HCT116 (cell line): ENCODE measurements around the gene FAM204A. TPM values are rescaled to one million over a fixed set of nuclear protein-coding genes. Genes with fewer than 3 reads are reported as not detected.

Source experiments
- ATAC-seq: fragments of 200-7000 bp; cut with Tn5 transposase; 2 replicates; pipeline ENCODE4 v1.9.1; 2020; ENCODE audit warnings: mild to moderate bottlenecking, moderate library complexity
- BruUV-seq: library from RNA; stranded (reverse); fragments of 400-500 nt; replicated peaks from 2 replicates; lab custom pipeline; 2021; lab: Mats Ljungman, UMichigan
- CTCF ChIA-PET: fragments of 300-600 bp; sonication (Branson Sonifier 250); formaldehyde crosslinking; loops from one replicate; lab custom pipeline; 2021; ENCODE audit warnings: antibody characterized with exemption; lab: Charles Lee
- POLR2A ChIA-PET: fragments of 300-600, 350-600 bp; sonication (Branson Sonifier 250); formaldehyde crosslinking; loops from one replicate; lab custom pipeline; 2021; ENCODE audit warnings: antibody characterized with exemption; lab: Charles Lee
- RAD21 ChIA-PET, 2 experiments: fragments of 300-600 bp; sonication (Branson Sonifier 250); formaldehyde crosslinking; loops; one replicate each; lab custom pipeline; 2023; ENCODE audit warnings: low total read pairs in 2 of 2; ENCODE audit not compliant: uncharacterized antibody in 2 of 2, unreplicated experiment in 2 of 2, low non-redundant PET in 1 of 2; lab: Charles Lee
- DNase-seq: peaks from one replicate; pipeline ENCODE4 v3.0.0-alpha.2; 2010; ENCODE audit warnings: low read depth, low spot score
- H2AFZ ChIP-seq: fragments of 200-600 bp; shearing (Covaris generic), sonication (generic); 2 replicates; pipeline ENCODE4 v1.6.1; 2017; ENCODE audit warnings: low read depth, mixed run types, mixed read lengths, antibody characterized with exemption, low read length; ENCODE audit not compliant: poor library complexity, severe bottlenecking
- H3K27ac ChIP-seq: 2 replicates; pipeline ENCODE4 v1.5.1; 2012; ENCODE audit warnings: low read depth, low read length
- H3K27me3 ChIP-seq: fragments of 200-600 bp; sonication (generic); 2 replicates; pipeline ENCODE4 v1.6.1; 2016; ENCODE audit warnings: mixed run types, low read length, mixed read lengths; ENCODE audit not compliant: insufficient read depth
- H3K36me3 ChIP-seq, 2 experiments: fragments of 200-500 bp in 1 of 2; fragments of 200-600 bp in 1 of 2; sonication (Bioruptor generic) in 1 of 2; sonication (generic) in 1 of 2; 2 replicates each; pipeline versions ENCODE4 v1.5.1 to v1.6.1; 2014 to 2016; ENCODE audit warnings: low read length in 2 of 2, inconsistent platforms in 1 of 2, mixed read lengths in 1 of 2, mixed run types in 1 of 2; ENCODE audit not compliant: insufficient read depth in 2 of 2, control insufficient read depth in 1 of 2
- H3K4me1 ChIP-seq, 2 experiments: fragments of 200-600 bp in 1 of 2; sonication (generic) in 1 of 2; 2 replicates each; pipeline versions ENCODE4 v1.5.1 to v1.6.1; 2012 to 2017; ENCODE audit warnings: low read length in 2 of 2, inconsistent platforms in 1 of 2, mild to moderate bottlenecking in 1 of 2, mixed read lengths in 1 of 2, mixed run types in 1 of 2, moderate library complexity in 1 of 2; ENCODE audit not compliant: insufficient read depth in 2 of 2, control insufficient read depth in 1 of 2
- H3K4me2 ChIP-seq: fragments of 200-600 bp; sonication (generic); 2 replicates; pipeline ENCODE4 v1.6.1; 2017; ENCODE audit warnings: mixed run types, low read length, mixed read lengths
- H3K4me3 ChIP-seq, 2 experiments: fragments of 200-600 bp in 1 of 2; sonication (generic) in 1 of 2; replicated peaks in 1 of 2; 2 replicates each; pipeline ENCODE4 v1.5.1; 2011 to 2016; ENCODE audit warnings: low read length in 2 of 2, control low read depth in 1 of 2, low read depth in 1 of 2, mild to moderate bottlenecking in 1 of 2, mixed read lengths in 1 of 2, mixed run types in 1 of 2
- H3K79me2 ChIP-seq: fragments of 200-600 bp; sonication (generic); 2 replicates; pipeline ENCODE4 v1.6.1; 2017; ENCODE audit warnings: mild to moderate bottlenecking, mixed run types, low read length, moderate library complexity, mixed read lengths; ENCODE audit not compliant: insufficient read depth
- H3K9ac ChIP-seq: fragments of 200-600 bp; sonication (generic); 2 replicates; pipeline ENCODE4 v1.6.1; 2016; ENCODE audit warnings: low read length, mixed read lengths
- H3K9me2 ChIP-seq: fragments of 200-600 bp; sonication (generic), shearing (Covaris generic); 2 replicates; pipeline ENCODE4 v1.6.1; 2017; ENCODE audit warnings: mixed run types, mild to moderate bottlenecking, moderate library complexity; ENCODE audit not compliant: insufficient read depth
- H3K9me3 ChIP-seq, 2 experiments: fragments of 200-500 bp in 1 of 2; fragments of 200-600 bp in 1 of 2; sonication (Bioruptor generic) in 1 of 2; sonication (generic) in 1 of 2; 2 replicates each; pipeline ENCODE4 v1.6.1; 2014 to 2017; ENCODE audit warnings: low read length in 2 of 2, mixed read lengths in 2 of 2, inconsistent platforms in 1 of 2, low read depth in 1 of 2, mild to moderate bottlenecking in 1 of 2, mixed run types in 1 of 2, moderate library complexity in 1 of 2; ENCODE audit not compliant: control insufficient read depth in 1 of 2, insufficient read depth in 1 of 2
- H4K20me1 ChIP-seq: fragments of 200-600 bp; sonication (generic), shearing (Covaris generic); 2 replicates; pipeline ENCODE4 v1.6.1; 2017; ENCODE audit warnings: mixed run types, mild to moderate bottlenecking, moderate library complexity; ENCODE audit not compliant: insufficient read depth
- EGR1 ChIP-seq: IDR thresholded peaks from 2 replicates; pipeline ENCODE4 v1.6.1; 2012; ENCODE audit warnings: low read depth
- ELF1 ChIP-seq: IDR thresholded peaks from 2 replicates; pipeline ENCODE4 v1.6.1; 2012; ENCODE audit warnings: low read depth, borderline replicate concordance
- EZH2phosphoT487 ChIP-seq: fragments of 200-600 bp; IDR thresholded peaks from 2 replicates; pipeline ENCODE4 v1.6.1; 2018; ENCODE audit warnings: antibody characterized with exemption, borderline replicate concordance
- FOSL1 ChIP-seq: IDR thresholded peaks from 2 replicates; pipeline ENCODE4 v1.6.1; 2012; ENCODE audit warnings: low read depth
- JUND ChIP-seq: IDR thresholded peaks from 2 replicates; pipeline ENCODE4 v1.6.1; 2012
- POLR2AphosphoS5 ChIP-seq: IDR thresholded peaks from 2 replicates; pipeline ENCODE4 v1.6.1; 2011; ENCODE audit warnings: mild to moderate bottlenecking, low read depth, low read length, moderate library complexity
- RAD21 ChIP-seq: IDR thresholded peaks from 2 replicates; pipeline ENCODE4 v1.6.1; 2012; ENCODE audit warnings: low read depth, mild to moderate bottlenecking
- SIN3A ChIP-seq: IDR thresholded peaks from 2 replicates; pipeline ENCODE4 v1.6.1; 2012; ENCODE audit warnings: low read depth
- SP1 ChIP-seq: IDR thresholded peaks from 2 replicates; pipeline ENCODE4 v1.6.1; 2012; ENCODE audit warnings: low read depth
- SRF ChIP-seq: IDR thresholded peaks from 2 replicates; pipeline ENCODE4 v1.6.1; 2012; ENCODE audit warnings: low read depth
- ZFX ChIP-seq: fragments of 450-650 bp; IDR thresholded peaks from 2 replicates; pipeline ENCODE4 v1.6.1; 2017
- ZNF274 ChIP-seq: fragments of 200-500 bp; sonication (Bioruptor generic); IDR thresholded peaks from 2 replicates; pipeline ENCODE4 v1.6.1; 2014; ENCODE audit warnings: mild to moderate bottlenecking, low read depth, low read length, inconsistent platforms
- intact Hi-C: fragments of 100-400 bp; cut with micrococcal nuclease; formaldehyde crosslinking; loops from 2 replicates; pipeline ENCODE4 v1.10.0; 2022
- total RNA-seq: library from RNA; stranded (reverse); gene quantifications from one replicate; pipeline ENCODE4 v1.2.1, GENCODE V29; 2021; ENCODE audit not compliant: unreplicated experiment
- TF ChIP-seq, protein P1 (sequence below): IDR thresholded peaks from 2 replicates; pipeline ENCODE4 v1.6.1; 2012
- TF ChIP-seq, protein P2 (sequence below), 3 experiments: fragments of 200-600 bp in 1 of 3; sonication (generic) in 1 of 3; IDR thresholded peaks in 2 of 3; conservative IDR thresholded peaks in 1 of 3; 2 replicates each; pipeline ENCODE4 v1.5.1; 2012 to 2017; ENCODE audit warnings: low read depth in 2 of 3, low read length in 2 of 3, antibody characterized with exemption in 1 of 3, borderline replicate concordance in 1 of 3, control low read depth in 1 of 3, mild to moderate bottlenecking in 1 of 3, mixed read lengths in 1 of 3, mixed run types in 1 of 3, moderate library complexity in 1 of 3; ENCODE audit not compliant: insufficient read depth in 1 of 3
- TF ChIP-seq, protein P3 (sequence below): IDR thresholded peaks from 2 replicates; pipeline ENCODE4 v1.6.1; 2012

Gene FAM204A
- total RNA-seq, 1 experiment from 2014 or later, result 79.5 TPM

DNA sequence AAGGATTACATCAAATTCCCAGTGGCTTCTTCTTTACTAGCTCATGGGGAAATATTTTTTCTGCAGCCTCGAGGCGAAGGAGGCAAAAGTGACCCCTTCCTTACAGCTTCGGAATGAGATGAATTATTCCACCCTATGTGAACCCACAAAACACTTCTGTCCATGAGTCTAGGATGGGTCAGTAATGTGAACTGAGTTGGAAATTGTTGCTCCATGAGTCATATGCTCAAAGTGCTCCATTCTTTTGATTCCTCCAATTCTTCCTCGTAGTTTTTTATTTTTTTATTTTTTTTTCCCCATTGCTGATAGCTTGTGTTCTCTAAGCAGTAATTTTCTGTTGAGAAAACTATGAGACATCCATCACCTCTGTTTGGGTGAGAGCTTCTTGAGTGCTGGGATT lies 31.7 kb upstream of the FAM204A start:
- ChIA-PET RAD21 (no interaction called here), CTCF (interaction anchor here (1.1 kb wide), 1 partner anchor 50 kb away, joined by 3 read pairs; no protein-coding TSS in a partner anchor), POLR2A (interaction anchor here (0.7 kb wide), 1 partner anchor 9 kb away, joined by 3 read pairs; no protein-coding TSS in a partner anchor)
- TF ChIP-seq ZNF274 (no peak), JUND (no peak), FOSL1 (no peak), SP1 (no peak), ELF1 (no peak), POLR2AphosphoS5 (no peak), SRF (no peak), ZFX (no peak), EZH2phosphoT487 (no peak), EGR1 (no peak), RAD21 (no peak), SIN3A (no peak)
- TF ChIP-seq, protein P1, sequence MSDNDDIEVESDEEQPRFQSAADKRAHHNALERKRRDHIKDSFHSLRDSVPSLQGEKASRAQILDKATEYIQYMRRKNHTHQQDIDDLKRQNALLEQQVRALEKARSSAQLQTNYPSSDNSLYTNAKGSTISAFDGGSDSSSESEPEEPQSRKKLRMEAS, result no peak
- TF ChIP-seq, protein P2, sequence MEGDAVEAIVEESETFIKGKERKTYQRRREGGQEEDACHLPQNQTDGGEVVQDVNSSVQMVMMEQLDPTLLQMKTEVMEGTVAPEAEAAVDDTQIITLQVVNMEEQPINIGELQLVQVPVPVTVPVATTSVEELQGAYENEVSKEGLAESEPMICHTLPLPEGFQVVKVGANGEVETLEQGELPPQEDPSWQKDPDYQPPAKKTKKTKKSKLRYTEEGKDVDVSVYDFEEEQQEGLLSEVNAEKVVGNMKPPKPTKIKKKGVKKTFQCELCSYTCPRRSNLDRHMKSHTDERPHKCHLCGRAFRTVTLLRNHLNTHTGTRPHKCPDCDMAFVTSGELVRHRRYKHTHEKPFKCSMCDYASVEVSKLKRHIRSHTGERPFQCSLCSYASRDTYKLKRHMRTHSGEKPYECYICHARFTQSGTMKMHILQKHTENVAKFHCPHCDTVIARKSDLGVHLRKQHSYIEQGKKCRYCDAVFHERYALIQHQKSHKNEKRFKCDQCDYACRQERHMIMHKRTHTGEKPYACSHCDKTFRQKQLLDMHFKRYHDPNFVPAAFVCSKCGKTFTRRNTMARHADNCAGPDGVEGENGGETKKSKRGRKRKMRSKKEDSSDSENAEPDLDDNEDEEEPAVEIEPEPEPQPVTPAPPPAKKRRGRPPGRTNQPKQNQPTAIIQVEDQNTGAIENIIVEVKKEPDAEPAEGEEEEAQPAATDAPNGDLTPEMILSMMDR (IDR thresholded peaks at IDR 0.05 in 2 of 3, conservative IDR thresholded peaks at IDR 0.05 in 1 of 3; ENCODE audit: borderline replicate concordance in 1 of 3, insufficient read depth in 1 of 3, low read depth in 2 of 3, low read length in 2 of 3), result no peak
- TF ChIP-seq, protein P3, sequence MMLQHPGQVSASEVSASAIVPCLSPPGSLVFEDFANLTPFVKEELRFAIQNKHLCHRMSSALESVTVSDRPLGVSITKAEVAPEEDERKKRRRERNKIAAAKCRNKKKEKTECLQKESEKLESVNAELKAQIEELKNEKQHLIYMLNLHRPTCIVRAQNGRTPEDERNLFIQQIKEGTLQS, result no peak
- Histone ChIP-seq H3K27ac (no peak overlapping the region), H2AFZ (no peak overlapping the region), H3K9me2 (no peaks in the 10 kb centered on the region), H3K79me2 (no peaks in the 10 kb centered on the region), H3K9ac (no peak overlapping the region), H3K27me3 (peaks cover 8% of the 10 kb centered on the region; the same call in 1 of the 2 replicates), H3K4me1 (peaks cover 0 to 6% of the 10 kb centered on the region in 2 experiments; a peak in 1 of 4 replicates), H3K9me3 (no peaks in the 10 kb centered on the region), H4K20me1 (no peaks in the 10 kb centered on the region), H3K36me3 (no peaks in the 10 kb centered on the region), H3K4me3 (no peak overlapping the region), H3K4me2 (peak overlapping the region; percentile 3; the same call in 1 of the 2 replicates)
- 0 out of 2 replicates have a peak, but pooled peaks have one; percentile 47 for ATAC-seq
- DNase-seq, result no peak
- intact Hi-C loops, result no loop called here
- no TSS peak for BruUV-seq
